MM.1S (cell line): ENCODE results near the gene FBLN2.

Source experiments
- EZH2 ChIP-seq: fragments of 300-600 bp; sonication (generic); optimal IDR thresholded peaks from 2 replicates; pipeline ENCODE3; 2017; ENCODE audit warnings: low read depth, mild to moderate bottlenecking, antibody characterized with exemption, low read length, mixed read lengths
- EZH2phosphoT487 ChIP-seq: fragments of 300-600 bp; sonication (generic); IDR thresholded peaks from 2 replicates; pipeline ENCODE4 v1.6.1; 2018; ENCODE audit warnings: antibody characterized with exemption, low read length
- TF ChIP-seq, protein P1 (sequence below): fragments of 300-600 bp; sonication (generic); IDR thresholded peaks from 2 replicates; pipeline ENCODE4 v1.5.1; 2016; ENCODE audit warnings: antibody characterized with exemption, low read length, mixed read lengths

DNA sequence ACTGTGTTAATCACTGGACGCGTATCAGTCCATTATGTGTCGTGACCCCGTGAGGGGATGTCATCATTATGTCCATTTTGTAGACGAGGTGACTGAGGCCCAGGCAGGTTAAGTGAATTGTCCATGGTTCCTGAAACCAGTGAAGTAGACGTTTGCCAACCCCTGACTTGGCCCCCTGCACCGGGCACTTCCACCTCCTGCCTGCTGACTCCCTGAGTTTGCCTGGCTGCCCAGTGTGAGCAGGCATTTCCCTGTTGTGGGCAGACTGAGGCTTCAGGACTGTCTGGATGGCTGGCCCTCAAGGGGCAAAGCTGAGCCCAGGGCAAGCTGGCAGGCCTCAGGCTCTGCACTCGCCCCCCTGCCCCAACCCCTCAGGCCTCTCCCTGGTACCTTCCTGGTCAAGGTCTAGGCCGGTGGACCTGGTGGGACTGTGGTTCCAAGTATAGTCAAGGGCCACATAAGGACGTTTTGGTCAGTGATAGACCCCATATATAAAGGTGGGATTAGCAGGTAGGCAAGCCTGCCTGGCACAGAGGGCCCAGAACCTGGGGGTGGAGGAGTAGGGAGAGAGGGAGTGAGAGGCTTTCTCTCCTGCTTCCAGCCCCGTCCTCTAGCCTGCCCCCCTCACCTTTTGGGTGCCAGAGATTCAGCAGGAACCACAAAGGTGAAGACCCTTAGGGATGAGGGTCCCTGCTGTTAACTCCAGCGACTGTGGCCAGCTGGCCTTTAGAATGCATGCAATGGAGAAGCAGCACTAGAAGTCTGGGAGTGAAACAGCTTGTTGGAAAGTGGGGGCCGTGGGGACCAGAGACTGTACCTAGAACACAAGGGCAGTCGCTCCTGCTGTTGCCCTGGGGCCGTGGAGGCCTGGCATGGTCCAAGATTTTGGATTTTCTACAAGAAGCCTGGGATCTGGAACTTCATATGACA, 34.6 kb downstream of the FBLN2 start:
- TF ChIP-seq, protein P1, sequence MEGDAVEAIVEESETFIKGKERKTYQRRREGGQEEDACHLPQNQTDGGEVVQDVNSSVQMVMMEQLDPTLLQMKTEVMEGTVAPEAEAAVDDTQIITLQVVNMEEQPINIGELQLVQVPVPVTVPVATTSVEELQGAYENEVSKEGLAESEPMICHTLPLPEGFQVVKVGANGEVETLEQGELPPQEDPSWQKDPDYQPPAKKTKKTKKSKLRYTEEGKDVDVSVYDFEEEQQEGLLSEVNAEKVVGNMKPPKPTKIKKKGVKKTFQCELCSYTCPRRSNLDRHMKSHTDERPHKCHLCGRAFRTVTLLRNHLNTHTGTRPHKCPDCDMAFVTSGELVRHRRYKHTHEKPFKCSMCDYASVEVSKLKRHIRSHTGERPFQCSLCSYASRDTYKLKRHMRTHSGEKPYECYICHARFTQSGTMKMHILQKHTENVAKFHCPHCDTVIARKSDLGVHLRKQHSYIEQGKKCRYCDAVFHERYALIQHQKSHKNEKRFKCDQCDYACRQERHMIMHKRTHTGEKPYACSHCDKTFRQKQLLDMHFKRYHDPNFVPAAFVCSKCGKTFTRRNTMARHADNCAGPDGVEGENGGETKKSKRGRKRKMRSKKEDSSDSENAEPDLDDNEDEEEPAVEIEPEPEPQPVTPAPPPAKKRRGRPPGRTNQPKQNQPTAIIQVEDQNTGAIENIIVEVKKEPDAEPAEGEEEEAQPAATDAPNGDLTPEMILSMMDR, result no peak
- TF ChIP-seq EZH2, result no peak
- TF ChIP-seq EZH2phosphoT487, result no peak
